Body of pancreas (tissue), 4 donors: ENCODE data around the gene CST7. TPM values are rescaled to one million over a fixed set of nuclear protein-coding genes. Genes with fewer than 3 reads are reported as not detected.
A peak's percentile ranks its signal among the peaks of the same experiment; 100 is the strongest.

Source experiments
- ATAC-seq: fragments of 150-250 bp; one replicate; pipeline ENCODE4 v1.9.1; 2016
- DNase-seq, 4 donors: peaks; one replicate each; pipeline ENCODE4 v3.0.0-alpha.2; 2019
- H3K27ac ChIP-seq, 4 donors: fragments of 200-600 bp; sonication (generic); 1 replicate in 3 of 4; 2 replicates in 1 of 4; pipeline versions ENCODE4 v1.5.1 to v1.6.1; 2016 to 2019; ENCODE audit warnings: mild to moderate bottlenecking in 1 of 4, mixed read lengths in 1 of 4, moderate library complexity in 1 of 4
- H3K27me3 ChIP-seq, 2 donors: fragments of 200-600 bp; sonication (generic); one replicate each; pipeline ENCODE4 v1.6.0; 2016; ENCODE audit warnings: mild to moderate bottlenecking in 1 of 2
- H3K36me3 ChIP-seq, 2 donors: fragments of 200-600 bp; sonication (generic); replicated peaks in 1 of 2; 2 replicates each; pipeline ENCODE4 v1.5.1; 2016; ENCODE audit warnings: low read depth in 2 of 2; ENCODE audit not compliant: insufficient read depth in 1 of 2
- H3K4me1 ChIP-seq: fragments of 200-600 bp; sonication (generic); one replicate; pipeline ENCODE4 v1.6.0; 2016
- H3K4me3 ChIP-seq, 2 donors: fragments of 200-600 bp; sonication (generic); 1 replicate in 1 of 2; 2 replicates in 1 of 2; pipeline ENCODE4 v1.5.1; 2016 to 2019
- H3K9me3 ChIP-seq, 3 donors: fragments of 200-600 bp; sonication (generic); 1 replicate in 2 of 3; 2 replicates in 1 of 3; pipeline ENCODE4 v1.5.1; 2016
- CTCF ChIP-seq, 7 experiments: fragments of 450-650 bp in 4 of 7; fragments of 200-600 bp in 3 of 7; sonication (generic) in 3 of 7; IDR thresholded peaks; one replicate each; pipeline ENCODE4 v1.5.1; 2016 to 2019; ENCODE audit warnings: antibody characterized with exemption in 7 of 7
- POLR2A ChIP-seq, 3 donors: fragments of 450-650 bp; IDR thresholded peaks; one replicate each; pipeline ENCODE4 v1.6.1; 2016; ENCODE audit warnings: antibody characterized with exemption in 3 of 3, mild to moderate bottlenecking in 2 of 3
- whole genome bisulfite sequencing, 2 donors: methylation state at CpG; one replicate each; pipeline ENCODE4 v1.1.5; 2017; 5-methylcytosine and 5-hydroxymethylcytosine counted together
- intact Hi-C: fragments of 100-400 bp; cut with DNase I; formaldehyde crosslinking; loops from one replicate; pipeline ENCODE4 v1.15.1; 2023
- total RNA-seq, 2 donors: library from RNA; depleted of rRNA; stranded (reverse); fragments of >200 nt; gene quantifications; one replicate each; pipeline ENCODE4 v1.1.0, GENCODE V29; 2016

Gene CST7
- total RNA-seq, 2 donors from 2014 or later, result 1.8 to 4.0 TPM

- H3K4me1 ChIP-seq, result peaks cover 13% of the 10 kb centered on the region
- ATAC-seq, result no peak
- 85 to 87% methylated on average over 7 of the region's 7 CpGs for WGBS, 2 donors
Observed at GRCh38 chr20:24987873-24988835, 39.1 kb downstream of the CST7 start.

GRCh38 chr20:24989162-24989561 is 40.1 kb downstream of the CST7 start:
- no peak for DNase-seq
- no peak overlapping the region for H3K4me3 ChIP-seq
- no peak overlapping the region for H3K27ac ChIP-seq
- 82 to 90% methylated on average over 3 of the region's 3 CpGs for WGBS, 2 donors
- ATAC-seq, result no peak
- no peak for TF ChIP-seq CTCF (IDR thresholded peaks at IDR 0.05)
- no peak for TF ChIP-seq POLR2A (IDR thresholded peaks at IDR 0.05)
- H3K4me1 ChIP-seq, result peaks cover 23% of the 10 kb centered on the region
- H3K27me3 ChIP-seq, result no peaks in the 10 kb centered on the region
- H3K9me3 ChIP-seq, result no peaks in the 10 kb centered on the region
- H3K36me3 ChIP-seq, result no peaks in the 10 kb centered on the region
- intact Hi-C loops, result no loop called here

More at GRCh38 chr20:24987873-24988835, 39.1 kb downstream of the CST7 start:
- no peak for TF ChIP-seq CTCF (IDR thresholded peaks at IDR 0.05)
- TF ChIP-seq POLR2A (IDR thresholded peaks at IDR 0.05), result no peak
- Histone ChIP-seq H3K36me3 (no peaks in the 10 kb centered on the region), H3K27me3 (no peaks in the 10 kb centered on the region), H3K4me3 (no peak overlapping the region), H3K9me3 (no peaks in the 10 kb centered on the region), H3K27ac (no peak overlapping the region)
- intact Hi-C loops, result no loop called here
- peak in 1 of 4 donors; percentile 4 for DNase-seq

GRCh38 chr20:24990810-24991252 is 41.8 kb downstream of the CST7 start:
- 79 to 91% methylated on average over 2 of the region's 2 CpGs for WGBS, 2 donors
- ATAC-seq (no peak), DNase-seq (no peak)
- no peaks in the 10 kb centered on the region for H3K36me3 ChIP-seq
- H3K27ac ChIP-seq, result no peak overlapping the region
- no peaks in the 10 kb centered on the region for H3K27me3 ChIP-seq
- intact Hi-C loops, result loop anchor here (10.0 kb wide), 1 partner anchor 204 kb away; the partner anchor contains the start of gene ENTPD6
- no peak overlapping the region for H3K4me3 ChIP-seq
- H3K9me3 ChIP-seq, result no peaks in the 10 kb centered on the region
- peaks cover 36% of the 10 kb centered on the region for H3K4me1 ChIP-seq
- TF ChIP-seq CTCF (IDR thresholded peaks at IDR 0.05) (no peak), POLR2A (IDR thresholded peaks at IDR 0.05) (no peak)

GRCh38 chr20:24991897-24992486 is 42.9 kb downstream of the CST7 start:
- H3K27ac ChIP-seq, result peak overlapping the region; percentile 83 to 96 (median 92)
- 0% methylated on average over 22 to 36 of the region's 36 CpGs for WGBS, 2 donors
- peak overlapping the region; percentile 50 to 79 for H3K4me3 ChIP-seq
- no peaks in the 10 kb centered on the region for H3K9me3 ChIP-seq
- no peaks in the 10 kb centered on the region for H3K27me3 ChIP-seq
- DNase-seq (peak in 2 of 4 donors; percentile 27 to 31), ATAC-seq (peak; percentile 19)
- peaks cover 36% of the 10 kb centered on the region for H3K4me1 ChIP-seq
- TF ChIP-seq POLR2A (IDR thresholded peaks at IDR 0.05) (no peak), CTCF (IDR thresholded peaks at IDR 0.05) (no peak)
- H3K36me3 ChIP-seq, result no peaks in the 10 kb centered on the region
- intact Hi-C loops, result loop anchor here (10.0 kb wide), 1 partner anchor 203 kb away; the partner anchor contains the start of gene ENTPD6
